Measurements from ENCODE around the gene FTO.

FTO gene

GRCh38 chr16:53782148-53782547 lies 78.2 kb downstream of the FTO start:
- 0 out of 2 replicates have a peak, but pooled peaks cover 3% of the 10 kb centered on the region for H4K20me1 ChIP-seq (ENCODE audit: low read depth, low read length)
- H3K4me3 ChIP-seq (ENCODE audit: insufficient read depth, low read length, poor library complexity, severe bottlenecking), result no peak overlapping the region
- no peaks in the 10 kb centered on the region for H3K79me2 ChIP-seq (ENCODE audit: insufficient read depth, low read length)
- TF ChIP-seq, protein P1, sequence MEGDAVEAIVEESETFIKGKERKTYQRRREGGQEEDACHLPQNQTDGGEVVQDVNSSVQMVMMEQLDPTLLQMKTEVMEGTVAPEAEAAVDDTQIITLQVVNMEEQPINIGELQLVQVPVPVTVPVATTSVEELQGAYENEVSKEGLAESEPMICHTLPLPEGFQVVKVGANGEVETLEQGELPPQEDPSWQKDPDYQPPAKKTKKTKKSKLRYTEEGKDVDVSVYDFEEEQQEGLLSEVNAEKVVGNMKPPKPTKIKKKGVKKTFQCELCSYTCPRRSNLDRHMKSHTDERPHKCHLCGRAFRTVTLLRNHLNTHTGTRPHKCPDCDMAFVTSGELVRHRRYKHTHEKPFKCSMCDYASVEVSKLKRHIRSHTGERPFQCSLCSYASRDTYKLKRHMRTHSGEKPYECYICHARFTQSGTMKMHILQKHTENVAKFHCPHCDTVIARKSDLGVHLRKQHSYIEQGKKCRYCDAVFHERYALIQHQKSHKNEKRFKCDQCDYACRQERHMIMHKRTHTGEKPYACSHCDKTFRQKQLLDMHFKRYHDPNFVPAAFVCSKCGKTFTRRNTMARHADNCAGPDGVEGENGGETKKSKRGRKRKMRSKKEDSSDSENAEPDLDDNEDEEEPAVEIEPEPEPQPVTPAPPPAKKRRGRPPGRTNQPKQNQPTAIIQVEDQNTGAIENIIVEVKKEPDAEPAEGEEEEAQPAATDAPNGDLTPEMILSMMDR (IDR thresholded peaks at IDR 0.05; ENCODE audit: insufficient read depth, low read length, poor library complexity, severe bottlenecking), result no peak
- TF ChIP-seq EZH2phosphoT487 (conservative IDR thresholded peaks at IDR 0.05; ENCODE audit: low read length), result no peak
- H3F3A ChIP-seq (ENCODE audit: insufficient read depth), result no peaks in the 10 kb centered on the region
- H3K9me3 ChIP-seq (ENCODE audit: insufficient read depth, low read length), result no peaks in the 10 kb centered on the region
- no peak overlapping the region for H3K4me2 ChIP-seq (ENCODE audit: low read depth, low read length, poor library complexity, severe bottlenecking)
- no peak overlapping the region for H2AFZ ChIP-seq (ENCODE audit: low read depth, low read length, severe bottlenecking)
- H3K27me3 ChIP-seq (ENCODE audit: low read length), result no peaks in the 10 kb centered on the region
- H3K36me3 ChIP-seq (ENCODE audit: low read length), result no peaks in the 10 kb centered on the region
- H3K9me2 ChIP-seq (replicated peaks; ENCODE audit: insufficient read depth, low read length), result no peaks in the 10 kb centered on the region
- H3K9ac ChIP-seq (ENCODE audit: low read length), result no peak overlapping the region
- no peak overlapping the region for H3K27ac ChIP-seq (ENCODE audit: low read depth, low read length)

- Histone ChIP-seq H3K27me3 (ENCODE audit: low read length) (no peaks in the 10 kb centered on the region), H3K9me3 (ENCODE audit: insufficient read depth, low read length) (no peaks in the 10 kb centered on the region), H3K36me3 (ENCODE audit: low read length) (no peaks in the 10 kb centered on the region), H3K9me2 (replicated peaks; ENCODE audit: insufficient read depth, low read length) (no peaks in the 10 kb centered on the region), H3K4me3 (ENCODE audit: insufficient read depth, low read length, poor library complexity, severe bottlenecking) (no peak overlapping the region), H3K4me2 (ENCODE audit: low read depth, low read length, poor library complexity, severe bottlenecking) (no peak overlapping the region), H3K79me2 (ENCODE audit: insufficient read depth, low read length) (no peaks in the 10 kb centered on the region), H4K20me1 (ENCODE audit: low read depth, low read length) (no peaks in the 10 kb centered on the region), H3K9ac (ENCODE audit: low read length) (no peak overlapping the region), H3F3A (ENCODE audit: insufficient read depth) (no peaks in the 10 kb centered on the region), H2AFZ (ENCODE audit: low read depth, low read length, severe bottlenecking) (no peak overlapping the region), H3K27ac (ENCODE audit: low read depth, low read length) (no peak overlapping the region)
- TF ChIP-seq, protein P1 (IDR thresholded peaks at IDR 0.05; ENCODE audit: insufficient read depth, low read length, poor library complexity, severe bottlenecking), result no peak
- TF ChIP-seq EZH2phosphoT487 (conservative IDR thresholded peaks at IDR 0.05; ENCODE audit: low read length), result no peak
These were observed 80.3 kb downstream of the FTO start for GRCh38 chr16:53784291-53784690.

DNA sequence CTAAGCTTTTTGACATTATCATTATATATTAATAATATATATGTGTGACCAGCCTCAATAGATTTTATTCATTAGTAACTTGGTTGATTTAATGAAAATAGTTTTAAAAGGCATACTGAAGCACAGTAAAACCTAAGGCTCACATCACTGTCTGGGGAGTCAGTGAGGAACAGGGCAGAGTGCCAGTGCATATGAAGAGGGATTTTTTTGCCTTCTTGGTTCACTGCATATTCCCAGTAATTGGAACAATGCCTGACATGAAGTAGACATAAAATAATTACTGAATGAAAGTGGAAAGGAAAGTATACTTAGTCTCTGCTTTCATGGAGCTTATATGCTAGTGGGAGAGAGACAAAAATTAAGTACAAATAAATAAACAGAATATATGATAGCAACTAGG lies 81.1 kb downstream of the FTO start:
- no peaks in the 10 kb centered on the region for H3K79me2 ChIP-seq (ENCODE audit: insufficient read depth, low read length)

More for the DNA sequence above, 81.1 kb downstream of the FTO start:
- Histone ChIP-seq H3K9me3 (ENCODE audit: insufficient read depth, low read length) (no peaks in the 10 kb centered on the region), H3K27me3 (ENCODE audit: low read length) (no peaks in the 10 kb centered on the region), H3K27ac (ENCODE audit: low read depth, low read length) (no peak overlapping the region), H4K20me1 (ENCODE audit: low read depth, low read length) (no peaks in the 10 kb centered on the region), H3K4me2 (ENCODE audit: low read depth, low read length, poor library complexity, severe bottlenecking) (no peak overlapping the region), H3K9me2 (replicated peaks; ENCODE audit: insufficient read depth, low read length) (no peaks in the 10 kb centered on the region), H3K4me3 (ENCODE audit: insufficient read depth, low read length, poor library complexity, severe bottlenecking) (no peak overlapping the region), H3K9ac (ENCODE audit: low read length) (no peak overlapping the region), H2AFZ (ENCODE audit: low read depth, low read length, severe bottlenecking) (no peak overlapping the region), H3F3A (ENCODE audit: insufficient read depth) (no peaks in the 10 kb centered on the region), H3K36me3 (ENCODE audit: low read length) (no peaks in the 10 kb centered on the region)
- TF ChIP-seq EZH2phosphoT487 (conservative IDR thresholded peaks at IDR 0.05; ENCODE audit: low read length), result no peak
- TF ChIP-seq, protein P1 (IDR thresholded peaks at IDR 0.05; ENCODE audit: insufficient read depth, low read length, poor library complexity, severe bottlenecking), result no peak
